Right forelimb (tissue), 1 donor: ENCODE results near the gene IFIT3.
"Not testable (repeated sequence)": the region's sequence is repeated elsewhere in the genome, so short reads cannot be mapped to it uniquely, and the experiment has no call there.

Experiments
- DNase-seq: peaks from one replicate; pipeline ENCODE4 v3.0.0-alpha.2; 2018

The IFIT3 gene

DNA sequence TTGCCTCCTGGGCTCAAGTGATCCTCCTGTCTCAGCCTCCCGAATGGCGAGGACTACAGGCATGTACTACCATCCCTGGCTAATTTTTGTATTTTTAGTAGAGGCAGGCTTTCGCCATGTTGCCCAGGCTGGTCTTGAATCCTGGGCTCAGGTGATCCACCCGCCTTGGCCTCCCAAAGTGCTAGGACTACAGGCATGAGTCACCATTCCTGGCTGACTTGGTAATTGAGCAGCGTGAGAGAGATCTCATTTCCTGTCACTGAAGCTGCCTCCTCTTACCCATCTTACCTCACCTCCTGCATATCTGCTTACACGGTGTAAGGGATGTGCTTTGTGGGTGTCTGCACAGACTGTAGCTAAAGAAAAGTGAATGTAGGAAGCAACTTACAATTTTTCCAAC, 9.7 kb downstream of the IFIT3 start:
- no peak for DNase-seq

DNA sequence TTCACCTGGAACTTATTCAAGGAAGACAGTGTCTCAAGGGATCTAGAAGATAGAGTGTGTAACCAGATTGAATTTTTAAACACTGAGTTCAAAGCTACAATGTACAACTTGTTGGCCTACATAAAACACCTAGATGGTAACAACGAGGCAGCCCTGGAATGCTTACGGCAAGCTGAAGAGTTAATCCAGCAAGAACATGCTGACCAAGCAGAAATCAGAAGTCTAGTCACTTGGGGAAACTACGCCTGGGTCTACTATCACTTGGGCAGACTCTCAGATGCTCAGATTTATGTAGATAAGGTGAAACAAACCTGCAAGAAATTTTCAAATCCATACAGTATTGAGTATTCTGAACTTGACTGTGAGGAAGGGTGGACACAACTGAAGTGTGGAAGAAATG, 10.9 kb downstream of the IFIT3 start:
- DNase-seq, result no peak

DNA sequence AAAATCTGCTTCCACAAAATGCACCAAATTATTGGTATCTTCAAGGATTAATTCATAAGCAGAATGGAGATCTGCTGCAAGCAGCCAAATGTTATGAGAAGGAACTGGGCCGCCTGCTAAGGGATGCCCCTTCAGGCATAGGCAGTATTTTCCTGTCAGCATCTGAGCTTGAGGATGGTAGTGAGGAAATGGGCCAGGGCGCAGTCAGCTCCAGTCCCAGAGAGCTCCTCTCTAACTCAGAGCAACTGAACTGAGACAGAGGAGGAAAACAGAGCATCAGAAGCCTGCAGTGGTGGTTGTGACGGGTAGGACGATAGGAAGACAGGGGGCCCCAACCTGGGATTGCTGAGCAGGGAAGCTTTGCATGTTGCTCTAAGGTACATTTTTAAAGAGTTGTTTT, 12.1 kb downstream of the IFIT3 start:
- DNase-seq, result no peak

DNA sequence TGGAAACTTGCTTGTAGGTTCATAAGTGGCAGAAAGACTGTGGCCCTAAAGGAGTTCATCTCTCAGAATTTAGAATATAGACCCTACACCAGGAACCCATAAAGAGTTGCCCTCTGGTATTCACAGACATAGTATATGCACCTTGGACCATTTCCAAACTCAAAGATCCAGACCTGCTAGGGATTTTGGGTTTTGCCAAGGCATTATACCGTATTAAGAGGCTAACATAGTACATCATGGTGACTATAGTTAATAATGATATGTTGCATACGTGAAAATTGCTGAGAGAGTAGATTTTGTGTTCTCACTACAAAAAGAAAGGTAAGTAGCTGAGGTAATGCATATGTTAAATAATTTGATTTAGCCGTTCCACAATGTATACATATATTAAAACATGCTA, 13.9 kb downstream of the IFIT3 start:
- DNase-seq, result no peak

DNA sequence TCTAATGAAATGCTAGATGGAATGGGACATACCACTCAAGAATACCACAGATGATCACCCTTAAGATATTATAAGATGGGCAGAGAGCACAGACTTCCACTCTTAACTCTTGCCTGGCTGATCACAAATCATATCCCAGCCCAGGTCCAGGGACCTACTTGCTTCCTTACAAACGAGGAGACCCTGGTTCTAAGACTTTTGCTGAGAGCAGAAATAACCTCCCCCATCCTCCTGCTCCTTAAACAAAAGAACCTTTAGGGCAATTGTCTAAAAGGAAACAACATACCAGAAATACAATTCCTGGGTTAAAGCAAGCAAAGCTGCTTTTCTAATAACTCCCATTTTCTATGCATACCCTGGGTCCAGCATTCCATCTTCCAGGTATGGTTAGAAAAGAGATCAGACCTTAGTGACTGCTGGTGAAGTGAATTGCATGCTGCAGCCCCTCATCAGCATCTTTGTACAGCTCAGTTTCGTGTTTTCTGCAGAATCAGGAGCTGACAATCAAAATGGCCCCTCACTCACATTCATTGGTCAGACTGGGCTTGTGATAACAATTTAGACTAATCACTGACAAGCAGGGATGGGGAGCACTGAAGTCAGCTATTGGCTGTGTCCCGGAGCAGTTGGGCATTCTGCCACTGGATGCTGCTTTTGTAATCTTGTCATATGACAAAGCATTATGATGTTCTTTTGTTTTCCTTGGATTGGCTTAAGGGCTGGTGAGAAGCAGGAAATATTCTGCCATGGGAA, 14.6 kb downstream of the IFIT3 start:
- DNase-seq, result no peak

DNA sequence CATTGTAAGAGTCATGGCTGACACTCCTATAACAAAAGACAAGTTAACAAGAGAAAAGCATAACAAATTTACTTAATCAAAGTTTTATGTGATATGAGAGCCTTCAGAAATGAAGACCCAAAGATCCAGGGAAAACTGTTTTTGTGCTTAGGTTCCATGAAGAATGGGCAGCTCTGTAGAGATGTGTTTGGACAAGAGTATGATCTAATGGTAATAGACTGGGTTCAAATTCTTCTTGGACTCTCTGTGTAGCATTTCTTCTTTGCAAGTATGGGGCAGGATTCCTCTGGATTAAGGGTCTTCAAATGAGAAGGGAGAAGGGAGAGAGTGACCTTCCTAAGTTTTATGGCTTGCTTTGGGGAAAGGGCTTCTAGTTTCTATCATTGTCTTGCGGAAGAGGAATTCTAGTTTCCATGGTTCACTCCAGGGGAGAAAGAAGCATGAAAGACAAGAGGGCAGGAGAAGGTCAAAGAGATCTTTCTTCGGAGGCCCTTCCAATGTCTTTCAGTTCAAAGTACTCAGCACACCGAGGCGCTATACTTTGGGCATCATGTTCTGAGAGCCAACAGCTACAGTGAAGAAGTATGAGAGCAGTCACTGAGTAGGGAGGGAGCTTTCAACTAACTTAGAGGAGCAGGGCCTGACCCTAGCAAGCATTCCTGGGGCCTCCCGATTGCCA, 15.4 kb downstream of the IFIT3 start:
- DNase-seq, result no peak

DNA sequence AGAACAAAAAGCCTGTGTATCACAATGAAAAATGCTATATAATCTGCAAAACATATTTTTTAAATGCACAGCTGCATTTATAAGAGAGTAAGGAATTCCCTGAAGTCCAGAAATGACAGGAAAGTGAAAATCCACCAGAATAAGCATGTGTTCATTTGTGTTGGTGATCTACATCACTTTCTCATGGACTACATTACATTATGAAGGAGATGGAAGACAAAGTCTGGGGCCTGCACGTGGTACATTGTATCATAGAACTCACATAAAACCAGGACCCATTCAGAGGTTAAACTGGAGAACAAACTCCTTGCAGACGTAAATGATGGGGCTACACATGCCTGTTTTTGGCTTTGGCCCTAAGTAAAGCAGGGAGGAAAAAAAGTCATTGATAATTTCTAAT, 16.4 kb downstream of the IFIT3 start:
- DNase-seq, result no peak

DNA sequence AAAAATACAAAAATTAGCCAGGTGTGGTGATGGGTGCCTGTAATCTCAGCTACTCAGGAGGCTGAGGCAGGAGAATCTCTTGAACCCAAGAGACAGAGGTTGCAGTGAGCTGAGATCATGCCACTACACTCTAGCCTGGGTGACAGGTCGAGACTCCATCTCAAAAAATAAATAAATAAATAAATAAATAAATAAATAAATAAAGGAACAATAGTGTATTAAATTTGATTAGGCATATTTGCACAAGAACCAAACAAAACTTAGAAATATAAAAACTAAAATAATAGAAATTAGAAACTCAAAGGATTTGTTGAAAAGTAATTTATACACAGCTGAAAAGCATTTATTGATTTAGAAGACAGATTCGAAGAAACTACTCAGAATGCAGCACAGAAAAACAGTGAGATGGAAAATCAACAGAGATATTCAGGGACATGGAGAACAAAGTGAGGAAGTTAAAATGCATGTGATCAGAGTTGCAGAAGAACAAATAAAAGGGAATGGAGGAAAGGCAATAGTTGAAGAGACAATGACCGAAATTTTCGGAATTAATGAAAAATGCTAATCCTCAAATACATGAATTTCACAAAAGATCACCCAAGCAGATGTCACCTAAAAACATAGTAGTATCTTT, 17.7 kb downstream of the IFIT3 start:
- DNase-seq, result no peak

DNA sequence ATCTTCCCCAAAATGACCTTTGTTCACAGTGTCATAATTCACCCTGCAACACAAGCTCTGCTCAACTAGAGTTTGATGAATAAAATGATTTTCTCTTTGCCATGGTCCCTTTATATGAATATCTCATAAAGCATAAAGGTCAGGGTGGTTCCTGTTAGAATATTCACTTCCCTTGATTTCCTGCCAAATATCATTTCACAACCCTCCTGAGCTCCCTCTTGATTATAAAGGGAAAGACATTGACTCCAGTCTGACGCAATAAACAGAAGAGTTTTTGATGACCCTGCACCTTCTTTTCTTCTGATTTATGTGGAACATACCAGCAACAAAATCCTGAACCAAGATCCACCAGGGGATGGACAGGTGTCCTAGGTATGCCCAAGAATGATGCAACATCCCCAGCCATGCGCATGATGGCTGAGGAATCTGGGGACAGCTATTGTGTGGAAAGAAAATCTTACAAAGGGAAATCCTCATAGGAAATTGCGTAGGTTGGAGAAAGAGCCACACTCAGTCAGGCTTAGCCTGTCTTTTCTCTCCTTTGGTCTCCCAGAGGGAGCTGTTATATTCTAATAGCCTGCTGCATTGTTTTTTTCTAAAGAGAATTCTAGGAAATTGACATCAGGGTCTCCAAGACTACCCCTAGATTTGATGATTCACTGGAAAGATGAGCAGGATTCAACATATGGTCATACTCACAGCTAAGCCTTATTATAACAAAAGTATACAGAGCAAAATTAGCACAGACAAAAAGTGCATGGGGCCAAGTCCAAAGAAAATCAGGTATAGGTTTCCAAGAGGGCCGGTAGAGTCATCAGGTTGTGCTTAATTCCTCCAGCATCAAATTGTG, 18.8 kb downstream of the IFIT3 start:
- DNase-seq, result no peak

DNA sequence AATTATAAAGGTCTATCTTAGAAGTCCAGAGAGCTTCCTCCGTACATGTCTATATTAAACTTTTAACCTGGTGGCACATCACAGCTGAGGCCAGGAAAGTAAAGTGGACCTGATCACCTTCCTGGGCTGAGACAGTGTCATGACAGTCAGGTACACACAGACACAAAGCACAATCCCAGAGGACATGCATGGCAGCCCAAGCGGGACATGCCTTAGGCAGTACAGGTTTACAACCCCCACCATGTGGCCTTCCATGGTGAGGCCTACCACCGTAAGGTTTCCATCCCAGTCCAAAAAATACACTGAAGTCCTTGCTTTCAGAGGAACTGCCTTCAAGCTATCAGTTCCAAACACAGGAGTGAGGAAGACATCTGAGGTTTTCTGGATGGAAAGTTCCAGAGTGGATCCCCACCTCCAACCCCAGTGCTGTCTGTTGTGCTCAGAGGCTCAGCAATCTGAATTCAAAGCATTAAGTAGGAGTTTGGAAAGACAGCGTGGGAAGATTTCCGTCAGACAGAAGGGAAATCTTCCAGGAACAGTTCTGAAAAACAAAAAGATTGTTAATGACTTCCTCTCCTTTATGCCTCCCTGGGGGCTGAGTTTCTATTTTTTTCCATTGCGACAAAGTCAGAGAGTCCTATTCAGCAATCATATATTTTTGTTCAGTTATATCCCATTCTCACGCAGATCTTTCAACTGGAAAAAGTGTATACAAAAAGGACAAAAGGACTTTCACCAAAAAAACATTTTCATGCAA, 20.1 kb downstream of the IFIT3 start:
- no peak for DNase-seq

DNA sequence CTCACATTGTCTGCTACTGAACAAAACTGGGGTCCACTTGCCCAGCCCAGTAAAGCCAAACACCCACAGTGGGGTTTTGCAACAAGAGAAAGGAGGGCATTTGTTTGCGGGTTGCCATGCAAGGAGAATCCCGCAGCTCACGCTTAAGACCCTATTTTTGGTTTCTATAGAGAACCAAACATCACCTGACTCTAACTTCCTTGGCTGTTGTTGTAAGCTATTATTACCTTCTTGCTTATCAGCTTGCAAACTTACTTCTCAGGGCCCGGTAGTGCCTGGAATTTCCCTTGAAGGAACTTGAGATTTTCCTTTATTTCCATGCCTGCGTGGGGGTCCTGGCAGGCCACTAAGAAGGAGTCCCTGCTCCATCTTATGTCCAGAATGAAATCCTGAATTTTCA, 20.7 kb downstream of the IFIT3 start:
- DNase-seq, result no peak

DNA sequence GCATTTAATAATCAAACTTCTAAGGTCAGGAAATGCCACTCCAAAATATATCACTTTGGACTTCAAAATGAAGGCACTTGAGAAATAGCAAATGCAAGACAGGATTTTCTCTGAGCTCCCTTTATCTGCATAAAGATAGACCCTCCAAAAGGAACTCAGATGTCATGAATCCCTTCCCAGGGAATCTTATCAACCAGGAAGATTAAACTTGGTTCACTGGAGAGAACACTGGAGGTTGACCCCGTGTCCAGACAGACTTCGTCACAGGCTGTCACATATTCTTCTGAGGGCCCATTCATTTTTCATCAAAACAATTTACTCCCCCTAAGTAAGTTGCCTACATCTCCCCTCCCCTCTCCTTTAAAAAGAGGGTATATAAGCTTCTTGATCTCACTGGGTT, 21.2 kb downstream of the IFIT3 start:
- DNase-seq, result no peak

DNA sequence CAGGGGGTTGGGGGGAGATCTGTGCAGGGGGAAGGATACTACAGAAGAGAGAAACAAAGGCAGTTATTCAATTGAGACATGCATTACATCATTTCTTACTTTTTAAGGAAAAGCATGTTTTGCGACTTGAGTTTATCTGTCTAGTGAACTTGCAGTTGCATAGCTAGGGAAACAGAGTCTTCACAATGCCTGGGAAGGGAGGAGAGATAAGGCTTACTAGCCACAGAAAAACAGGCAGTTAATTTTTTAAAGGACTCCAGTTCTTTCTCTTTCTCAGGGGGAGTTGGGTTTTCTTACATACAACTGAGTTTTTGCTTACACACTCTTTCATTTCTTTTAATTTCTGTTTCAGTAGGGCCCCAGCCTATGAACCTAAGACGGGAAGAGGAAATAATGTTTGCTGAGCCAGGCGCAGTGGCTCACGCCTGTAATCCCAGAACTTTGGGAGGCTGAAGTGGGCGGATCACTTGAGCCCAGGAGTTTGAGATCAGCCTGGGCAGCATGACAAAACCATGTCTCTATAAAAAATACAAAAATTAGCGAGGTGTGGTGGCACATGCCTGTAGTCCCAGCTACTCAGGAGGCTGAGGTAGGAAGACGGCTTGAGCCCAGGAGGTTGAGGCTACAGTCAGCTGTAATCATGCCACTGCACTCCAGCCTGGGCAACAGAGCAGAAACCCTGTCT, 23.0 kb downstream of the IFIT3 start:
- DNase-seq, result not testable (repeated sequence)

DNA sequence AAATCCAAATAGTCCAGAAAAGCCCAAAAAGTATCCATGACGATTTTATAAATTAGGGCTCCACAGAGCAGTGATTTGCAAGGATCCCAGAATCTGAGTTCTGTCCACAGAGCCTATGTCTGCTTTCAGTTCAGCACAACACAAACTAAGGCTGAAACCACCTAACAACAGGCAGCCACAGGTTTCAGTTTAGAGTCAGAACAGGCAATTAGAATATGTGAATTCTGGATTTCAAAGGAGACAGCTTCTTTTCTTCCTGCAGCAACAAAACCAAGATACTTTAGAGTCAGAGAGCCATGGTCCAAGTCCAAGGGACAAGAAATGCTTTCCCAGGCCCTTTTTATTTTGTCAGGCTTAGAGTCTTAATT, 23.6 kb downstream of the IFIT3 start:
- no peak for DNase-seq

DNA sequence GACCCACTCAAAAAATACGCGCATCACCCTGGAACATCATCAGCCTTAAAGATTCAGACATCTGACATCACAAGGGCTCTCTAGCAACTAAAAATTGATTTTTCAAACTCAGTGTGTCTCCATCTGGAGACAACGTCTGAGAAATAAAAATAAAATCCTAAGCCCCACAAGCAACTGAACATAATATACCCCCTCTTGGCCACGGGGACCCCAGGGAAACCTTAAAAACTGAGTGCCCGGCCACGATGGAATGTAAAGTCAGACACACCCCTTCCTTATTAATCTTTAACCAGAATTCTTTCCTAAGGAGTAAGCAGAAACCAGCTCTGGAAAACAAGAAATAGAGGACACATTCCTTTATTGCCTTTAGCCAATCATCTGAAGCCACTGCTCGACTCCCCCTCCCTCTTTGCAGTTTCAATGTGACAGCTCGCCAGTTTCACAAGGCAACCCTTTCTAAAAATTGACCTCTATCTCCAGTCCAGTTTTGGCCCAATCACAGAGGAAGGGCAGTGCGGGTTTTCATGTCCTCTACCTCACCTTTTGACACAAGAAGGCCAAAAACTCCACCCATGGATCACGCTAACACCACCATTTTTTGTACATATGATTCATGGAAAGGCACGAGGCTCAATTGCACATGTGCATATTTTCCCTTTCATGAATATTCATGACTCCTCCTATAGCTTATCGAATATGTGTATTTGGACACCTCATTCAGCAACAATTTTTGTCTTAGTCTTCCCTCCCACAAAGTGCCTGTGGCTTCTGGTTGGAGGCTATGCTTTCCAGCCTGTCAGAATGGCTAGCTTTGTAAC, 24.2 kb downstream of the IFIT3 start:
- no peak for DNase-seq

DNA sequence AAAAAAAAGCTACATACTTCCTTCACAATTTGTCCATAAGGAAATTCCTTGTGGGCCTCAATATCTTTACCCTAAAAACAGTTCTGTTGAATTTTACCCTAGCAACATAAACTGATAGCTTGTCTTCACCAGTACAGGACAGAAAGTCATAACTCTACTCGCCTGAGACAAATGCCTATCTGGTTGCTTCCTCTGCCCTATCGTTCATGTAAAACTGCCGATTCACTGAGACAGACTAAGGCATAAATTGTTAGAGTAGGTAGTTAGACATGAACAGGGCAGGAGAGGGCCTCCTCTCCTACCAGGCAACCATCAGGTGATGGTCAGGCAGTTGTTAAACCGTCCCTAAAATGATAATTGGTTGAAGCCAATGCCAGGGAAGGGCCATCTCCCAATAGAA, 25.0 kb downstream of the IFIT3 start:
- no peak for DNase-seq

DNA sequence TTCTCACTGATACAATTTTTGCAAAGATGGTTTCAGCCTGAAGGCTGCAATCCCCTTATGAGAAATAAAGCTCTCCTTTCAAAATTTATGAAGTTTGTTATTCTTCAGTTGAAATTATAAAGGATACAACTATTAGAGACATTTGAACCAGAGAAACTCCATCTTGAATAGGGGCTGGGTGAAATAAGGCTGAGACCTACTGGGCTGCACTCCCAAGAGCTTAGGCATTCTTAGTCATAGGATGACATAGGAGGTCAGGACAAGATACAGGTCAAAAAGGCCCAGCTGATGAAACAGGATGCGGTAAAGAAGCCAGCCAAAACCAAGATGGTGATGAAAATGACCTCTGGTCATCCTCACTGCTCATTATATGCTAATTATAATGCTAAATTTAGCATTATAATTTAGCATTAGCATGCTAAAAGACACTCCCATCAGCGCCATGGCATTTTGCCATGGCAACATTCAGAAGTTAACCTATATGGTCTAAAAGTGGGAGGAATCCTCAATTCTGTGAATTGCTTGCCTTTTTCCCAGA, 27.7 kb downstream of the IFIT3 start:
- DNase-seq, result no peak

DNA sequence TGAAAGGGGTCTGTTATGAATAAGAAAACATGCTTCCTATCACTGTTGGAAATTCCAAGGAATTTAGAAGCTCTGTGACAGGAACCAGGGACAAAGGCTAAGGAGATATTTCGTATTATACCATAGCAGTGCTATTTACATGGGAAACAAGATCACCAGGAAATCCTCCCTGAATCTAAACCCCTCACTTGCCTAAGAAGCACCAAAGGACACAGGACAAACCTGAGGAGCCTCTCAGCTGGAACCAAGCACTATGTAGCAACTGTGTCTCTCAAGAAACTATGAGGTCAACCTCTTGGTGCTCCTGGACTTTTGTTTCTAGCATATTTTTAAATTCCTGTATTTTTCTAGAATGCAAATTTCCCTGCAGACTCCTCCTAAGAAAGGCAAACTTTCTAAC, 29.3 kb downstream of the IFIT3 start:
- no peak for DNase-seq

DNA sequence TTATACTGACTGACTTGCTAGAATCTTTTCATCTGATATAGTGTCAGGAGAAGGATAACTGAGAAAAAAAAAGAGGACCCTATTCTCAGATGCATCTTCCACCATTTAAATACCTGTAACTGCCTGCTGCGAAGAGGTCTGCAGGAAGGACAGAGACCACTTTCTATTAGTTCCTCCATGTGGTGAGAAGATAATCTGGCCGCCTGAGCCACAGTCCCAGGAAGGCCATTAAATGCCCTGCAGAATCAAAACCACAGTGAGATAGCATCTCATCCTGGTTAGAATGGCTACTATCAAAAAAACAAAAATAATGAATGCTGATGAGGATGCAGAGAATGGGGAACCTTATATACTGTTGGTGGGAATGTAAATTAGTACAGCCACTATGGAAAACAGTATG, 30.2 kb downstream of the IFIT3 start:
- no peak for DNase-seq

DNA sequence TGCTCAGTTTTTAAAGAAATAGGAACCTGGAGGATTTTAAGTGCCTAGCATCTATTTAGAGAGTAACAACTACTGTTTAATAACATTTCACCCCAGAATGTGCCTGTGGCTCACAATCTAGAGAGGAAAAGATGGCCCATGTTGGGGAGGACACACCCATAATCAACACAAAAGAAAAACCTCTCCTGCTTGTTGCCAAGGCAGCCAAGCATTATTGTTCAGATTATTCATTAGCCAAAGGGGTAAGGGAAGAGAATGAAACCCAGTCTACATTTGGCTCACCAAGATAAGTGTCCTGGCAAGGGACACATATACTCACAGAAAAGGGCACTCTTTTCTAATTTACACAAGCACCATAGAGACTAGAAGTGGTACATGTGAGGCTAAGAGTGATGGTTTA, 32.4 kb downstream of the IFIT3 start:
- DNase-seq, result no peak

DNA sequence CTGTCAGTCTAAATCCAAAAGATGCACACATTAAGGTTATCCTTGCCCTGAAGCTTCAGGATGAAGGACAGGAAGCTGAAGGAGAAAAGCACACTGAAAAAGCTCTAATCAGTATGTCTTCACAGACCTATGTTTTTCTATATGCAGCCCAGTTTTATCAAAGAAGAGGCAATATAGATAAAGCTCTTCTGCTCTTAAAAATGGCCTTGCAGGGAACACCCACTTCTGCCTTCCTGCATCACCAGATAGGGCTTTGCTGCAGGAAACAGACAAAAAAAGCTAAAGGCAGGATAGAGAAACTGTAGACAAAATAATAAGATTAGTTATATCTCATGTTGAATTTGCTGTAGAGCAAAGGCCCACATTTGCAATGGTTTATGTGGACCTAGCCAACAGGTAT, 35.1 kb downstream of the IFIT3 start:
- no peak for DNase-seq
